HG03025 (cell line): ENCODE measurements around the gene MKLN1.
"Not testable (repeated sequence)": the region's sequence is repeated elsewhere in the genome, so short reads cannot be mapped to it uniquely, and the experiment has no call there.

Source experiments
- ATAC-seq: cut with Tn5 transposase; IDR thresholded peaks from one replicate; pipeline ENCODE4 v1.9.1; 2021; ENCODE audit warnings: mild to moderate bottlenecking, moderate library complexity; ENCODE audit not compliant: unreplicated experiment, low FRiP score

The MKLN1 gene

DNA sequence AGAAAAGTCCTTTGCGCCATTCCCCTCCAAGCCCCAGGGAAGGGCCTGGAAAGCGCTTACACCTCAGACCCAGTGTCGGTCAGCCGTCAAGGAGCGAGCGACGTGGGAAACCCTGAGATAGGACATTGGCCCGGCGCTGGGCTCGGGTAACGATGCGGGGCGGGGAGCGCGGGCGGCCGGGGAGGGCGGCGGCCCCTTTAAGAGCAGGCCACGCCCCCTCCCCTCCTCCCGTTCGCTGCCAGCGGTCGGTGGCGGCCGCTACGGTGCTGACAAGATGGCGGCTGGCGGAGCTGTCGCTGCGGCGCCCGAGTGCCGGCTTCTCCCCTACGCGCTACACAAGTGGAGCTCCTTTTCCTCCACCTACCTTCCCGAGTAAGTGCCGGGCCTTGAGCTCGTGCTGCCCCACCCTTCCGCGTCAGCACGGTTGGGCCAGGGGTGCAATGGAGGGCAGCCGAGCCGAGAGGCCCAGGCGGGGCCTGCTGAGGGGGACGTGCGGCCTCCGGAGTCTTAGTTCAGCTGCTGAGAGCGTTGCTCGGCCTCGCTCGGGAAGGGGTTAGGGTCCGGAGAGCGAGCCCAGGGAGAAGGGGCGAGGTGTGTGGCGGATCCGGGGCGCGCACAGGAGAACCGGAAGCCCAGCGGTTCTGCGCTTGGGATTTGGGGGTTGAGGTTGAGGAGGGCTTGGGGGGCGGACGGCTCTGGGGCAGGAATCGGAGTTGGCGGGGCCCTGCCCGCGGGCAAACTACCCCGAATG is at the start of gene MKLN1:
Gene MKLN1 (plus strand): TSS at position 251 of the 751 bp plus-strand sequence. CDS start 24 bp downstream, at position 275.
- peak; percentile 81 for ATAC-seq

DNA sequence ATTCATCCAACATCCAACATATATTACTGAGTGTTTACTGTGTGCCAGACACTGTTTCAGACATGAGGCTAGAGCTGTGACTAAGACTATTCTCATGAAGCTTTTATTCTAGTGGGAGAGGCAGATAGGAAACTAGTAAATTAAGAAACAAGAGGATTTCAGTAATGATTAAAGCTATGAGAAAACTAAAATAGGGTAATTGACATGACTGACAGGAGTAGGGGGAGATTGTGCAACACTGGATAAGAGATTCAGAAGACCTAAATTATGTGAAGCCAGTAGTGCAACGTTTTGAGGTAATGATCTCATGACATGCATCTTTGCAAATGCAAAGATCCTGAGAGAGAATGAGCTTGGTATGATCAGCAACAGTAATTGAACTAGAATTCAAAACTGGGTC is 48.6 kb upstream of the MKLN1 start:
- no peak for ATAC-seq

DNA sequence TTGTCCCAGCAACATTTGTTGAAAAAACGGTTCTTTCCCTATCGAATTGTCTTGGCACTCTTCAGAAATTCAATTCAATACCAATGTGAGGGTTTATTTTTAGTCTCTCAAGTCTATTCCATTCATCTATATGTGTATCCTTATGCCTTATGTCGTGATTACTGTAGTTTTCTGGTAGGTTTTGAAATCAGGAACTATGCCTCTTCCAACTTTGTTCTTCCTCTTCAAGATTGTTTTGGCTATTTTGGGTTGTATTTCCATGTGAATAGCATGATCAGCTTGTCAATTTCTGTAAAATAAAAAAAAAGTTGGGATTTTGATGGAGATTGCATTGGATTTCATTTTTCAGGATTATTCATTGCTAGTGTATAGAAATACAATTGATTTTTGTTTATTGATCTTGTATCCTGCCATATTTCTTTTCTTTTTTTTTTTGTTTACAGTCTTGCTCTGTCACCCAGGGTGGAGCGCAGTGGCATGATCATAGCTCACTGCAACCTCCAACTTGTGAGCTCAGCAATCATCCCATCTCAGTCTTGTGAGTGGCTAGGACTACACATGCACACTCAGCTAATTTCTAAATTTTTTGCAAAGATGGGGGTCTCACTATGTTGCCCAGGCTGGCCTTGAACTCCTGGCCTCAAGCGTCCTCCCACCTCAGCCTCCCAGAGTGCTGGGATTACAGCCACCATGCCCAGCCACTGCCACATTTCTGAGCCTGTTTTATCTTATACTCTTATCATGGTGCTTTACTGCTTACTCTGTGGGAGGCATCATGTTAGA is 46.2 kb upstream of the MKLN1 start:
- ATAC-seq: no peak

DNA sequence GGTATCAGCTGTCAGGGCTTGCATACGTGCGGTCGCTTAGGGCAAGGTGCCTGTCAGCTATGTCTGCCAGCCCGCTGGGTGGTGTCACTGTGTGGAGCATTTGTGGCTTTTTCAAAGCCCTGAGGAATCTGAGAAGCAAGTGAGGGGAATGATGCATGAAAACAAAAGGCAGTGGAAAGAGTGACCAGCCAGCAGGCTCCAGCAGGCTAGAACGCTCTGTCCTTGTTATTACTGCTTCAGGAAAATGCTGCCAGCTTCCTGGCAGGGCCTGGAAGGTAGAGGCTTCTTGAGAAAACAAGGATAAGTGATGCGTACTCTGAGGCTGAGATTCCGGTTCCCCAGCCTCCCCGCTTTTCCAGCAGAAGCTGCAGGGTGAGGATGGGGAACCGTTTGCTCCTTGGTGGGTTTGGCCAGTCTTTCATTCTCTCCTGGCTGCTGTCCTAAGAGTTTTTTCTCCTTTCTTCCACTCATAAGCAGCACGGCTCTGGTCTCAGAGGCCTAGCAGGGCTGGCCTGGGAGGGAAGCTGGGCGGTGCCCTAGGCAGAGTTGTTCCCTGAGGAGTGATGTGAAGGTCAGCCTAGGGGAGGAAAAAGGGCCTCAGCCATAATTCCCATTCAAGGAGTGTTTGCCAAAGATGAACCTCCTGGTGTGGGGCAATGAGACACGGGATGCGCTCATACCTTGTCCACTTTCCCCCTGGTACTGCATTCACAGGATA is 42.8 kb upstream of the MKLN1 start:
- ATAC-seq: no peak

DNA sequence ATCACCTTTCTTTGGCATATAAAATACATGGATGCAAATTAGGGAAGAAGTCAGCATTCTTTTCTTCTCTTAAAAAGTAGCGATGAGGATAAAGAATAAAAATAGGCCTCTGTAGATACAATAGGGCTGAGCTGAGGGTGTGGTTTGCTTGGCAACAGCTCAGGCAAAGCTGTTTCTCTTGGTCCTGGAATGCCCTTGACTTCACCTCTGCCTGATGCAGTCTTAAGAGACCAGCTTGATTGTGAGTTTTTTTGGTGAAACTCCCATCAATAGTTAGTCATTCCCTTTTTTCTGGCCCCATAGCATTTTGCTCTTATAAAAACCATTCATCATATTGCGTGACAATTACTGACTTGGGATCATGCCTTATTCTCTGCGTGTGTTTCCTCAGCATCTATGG is 42.1 kb upstream of the MKLN1 start:
- no peak for ATAC-seq

DNA sequence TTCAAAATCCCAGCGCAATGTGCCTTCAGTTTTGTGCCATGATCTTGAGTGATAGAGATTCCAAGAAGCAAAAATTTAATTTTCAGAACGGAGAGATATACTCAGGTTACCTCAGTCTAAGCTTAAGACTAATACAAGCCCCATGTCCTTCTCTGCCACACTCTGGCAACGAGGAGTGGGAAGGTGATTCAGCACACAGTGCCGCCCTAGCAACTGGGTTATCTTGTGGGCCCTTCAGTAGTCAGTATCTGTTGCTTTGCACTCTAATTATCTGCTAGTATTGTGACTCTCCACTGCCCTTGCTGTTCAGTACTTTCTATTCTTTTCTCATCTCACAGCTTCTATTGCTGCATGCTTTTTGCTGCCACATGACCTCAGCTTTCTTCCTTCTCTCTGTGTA is 39.2 kb upstream of the MKLN1 start:
- ATAC-seq: no peak

DNA sequence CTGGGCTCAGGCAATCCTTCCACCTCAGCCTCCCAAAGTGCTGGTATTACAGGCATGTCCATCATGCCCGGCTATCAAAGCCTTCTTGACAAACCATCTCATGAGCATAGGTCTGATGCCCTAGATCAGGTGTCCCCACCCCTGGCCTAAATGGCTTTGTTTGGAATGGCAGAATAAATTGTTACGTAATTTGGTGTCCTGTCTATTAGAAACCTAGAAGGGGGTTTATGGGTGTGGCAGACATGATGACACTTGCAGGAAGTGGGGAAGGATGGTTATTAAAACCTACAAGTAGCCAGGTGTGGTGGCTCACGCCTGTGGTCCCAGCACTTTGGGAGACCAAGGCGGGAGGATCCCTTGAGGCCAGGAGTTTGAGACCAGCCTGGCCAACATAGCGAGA is 38.6 kb upstream of the MKLN1 start:
- no peak for ATAC-seq

DNA sequence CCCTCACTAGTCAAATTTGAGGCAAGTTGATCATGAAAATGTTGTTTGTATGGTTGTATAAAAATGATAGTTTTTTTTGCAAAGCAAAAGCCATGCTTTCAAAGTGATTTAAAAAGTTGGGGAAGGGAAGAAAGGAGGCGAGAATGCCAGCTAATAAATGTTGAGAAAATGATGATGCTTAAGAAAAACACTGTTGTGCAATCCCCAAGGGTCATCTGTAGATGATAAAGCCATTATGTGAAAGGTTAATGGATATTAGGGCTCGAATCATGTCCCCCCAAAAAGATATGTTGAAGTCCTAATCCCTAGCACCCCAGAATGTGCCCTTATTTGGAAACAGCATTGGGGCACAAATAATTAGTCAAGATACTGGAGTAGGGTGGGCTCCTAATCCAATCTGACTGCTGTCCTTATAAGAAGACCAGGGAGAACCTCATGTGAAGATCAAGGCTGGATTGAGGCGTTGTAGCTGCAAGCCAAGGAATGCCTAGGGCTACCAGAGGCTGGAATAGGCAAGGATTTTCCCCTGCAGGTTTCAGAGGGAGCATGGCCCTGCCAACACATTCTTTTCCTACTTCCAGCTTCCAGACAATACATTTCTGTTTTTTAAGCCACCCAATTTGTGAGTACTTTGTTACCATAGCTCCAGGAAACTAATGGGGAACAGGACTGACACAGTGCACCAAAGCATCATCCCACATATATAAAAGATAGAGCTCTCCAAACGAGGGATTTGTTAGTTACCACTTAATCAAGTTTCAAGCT is 35.4 kb upstream of the MKLN1 start:
- ATAC-seq: no peak

DNA sequence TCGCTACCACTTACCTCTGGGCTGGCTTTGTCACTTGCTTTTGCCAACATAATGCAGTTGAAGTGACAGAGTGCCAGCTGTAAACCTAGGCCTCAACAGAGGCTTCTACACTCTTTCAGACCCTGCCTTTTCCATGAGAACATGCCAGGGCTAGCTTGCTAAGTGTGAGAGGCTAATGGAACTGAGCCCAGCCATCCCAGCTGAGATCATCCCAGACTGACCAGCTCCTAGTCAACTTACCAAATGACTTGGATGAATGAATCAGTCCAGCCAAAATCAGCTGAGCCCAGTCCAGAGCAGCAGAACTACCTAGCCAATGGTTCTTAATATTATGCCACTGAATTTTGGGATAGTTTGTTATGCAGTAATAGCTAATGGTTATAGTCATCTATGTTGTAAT is 34.7 kb upstream of the MKLN1 start:
- no peak for ATAC-seq

DNA sequence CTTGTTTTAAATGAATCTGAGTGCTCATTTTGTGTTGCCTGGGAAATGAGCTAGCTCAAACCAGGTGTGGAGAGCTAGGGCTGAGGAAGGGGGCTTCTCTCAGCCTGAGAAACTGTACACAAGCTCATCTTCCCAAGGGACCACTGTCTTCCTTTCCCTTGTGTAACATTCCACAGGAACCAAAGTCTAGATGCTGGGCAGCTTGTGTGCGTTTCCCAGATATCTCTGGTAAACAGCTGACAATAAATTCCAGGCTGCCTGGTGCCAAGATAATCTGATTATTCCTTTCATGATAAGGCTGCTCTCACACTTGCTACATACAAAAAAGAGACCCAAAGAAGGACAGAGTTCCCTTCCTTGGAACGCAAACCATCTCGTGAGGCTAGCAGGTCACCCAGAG is 33.1 kb upstream of the MKLN1 start:
- no peak for ATAC-seq

DNA sequence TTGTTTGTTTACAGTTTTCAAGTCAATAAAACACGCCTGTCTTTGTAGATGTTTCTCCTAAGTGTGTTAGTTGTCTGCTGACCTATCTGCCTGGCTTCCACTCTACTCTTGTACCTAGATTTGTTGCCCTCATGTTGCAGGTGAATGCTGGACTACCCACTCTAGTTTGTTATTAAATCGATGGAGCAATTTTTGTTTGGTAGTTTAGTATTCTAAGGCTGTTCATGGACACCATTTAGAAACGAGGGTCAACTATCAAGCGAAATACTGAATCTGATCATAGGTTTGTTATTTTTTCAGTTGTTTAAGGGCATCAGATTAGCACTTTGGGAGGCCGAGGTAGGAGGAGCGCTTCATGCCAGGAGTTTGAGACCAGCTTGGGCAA is 29.1 kb upstream of the MKLN1 start:
- ATAC-seq: no peak

DNA sequence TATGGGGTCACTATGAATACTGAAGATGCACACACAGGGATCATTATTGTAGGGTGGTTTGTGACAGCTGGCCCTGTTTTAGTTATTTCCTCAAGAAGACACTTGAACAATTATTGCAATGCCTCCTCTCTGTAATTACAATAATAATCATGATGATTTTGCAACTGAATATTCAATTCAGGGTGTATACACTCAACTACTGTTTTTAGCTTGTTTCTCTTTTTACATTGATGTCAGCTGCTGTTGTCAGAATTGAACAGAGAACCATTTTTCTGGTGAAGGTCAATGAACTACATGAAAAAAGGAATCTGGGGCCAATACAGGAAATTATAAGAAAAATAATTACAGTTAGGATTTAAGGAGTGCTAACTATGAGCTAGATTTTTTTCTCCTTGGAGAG is 28.6 kb upstream of the MKLN1 start:
- ATAC-seq: no peak

DNA sequence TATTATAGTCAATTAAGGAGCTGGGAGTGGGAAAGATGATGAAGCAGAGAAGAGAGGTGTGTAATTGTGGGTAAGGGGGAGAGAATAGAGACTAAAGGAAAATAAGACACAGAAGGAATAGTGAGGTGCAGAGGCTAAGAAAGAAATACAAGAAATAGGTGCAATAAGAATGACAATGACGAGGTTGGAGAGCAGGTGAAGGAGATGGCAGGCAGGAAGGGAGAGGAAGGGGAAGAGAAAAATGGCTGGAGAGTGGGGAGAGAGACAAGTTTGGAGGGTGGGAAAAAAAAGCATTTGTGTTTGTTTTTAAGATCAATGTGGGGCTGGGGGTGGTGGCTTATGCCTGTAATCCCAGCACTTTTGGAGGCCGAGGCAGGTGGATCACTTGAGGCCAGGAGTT is 27.6 kb upstream of the MKLN1 start:
- no peak for ATAC-seq

DNA sequence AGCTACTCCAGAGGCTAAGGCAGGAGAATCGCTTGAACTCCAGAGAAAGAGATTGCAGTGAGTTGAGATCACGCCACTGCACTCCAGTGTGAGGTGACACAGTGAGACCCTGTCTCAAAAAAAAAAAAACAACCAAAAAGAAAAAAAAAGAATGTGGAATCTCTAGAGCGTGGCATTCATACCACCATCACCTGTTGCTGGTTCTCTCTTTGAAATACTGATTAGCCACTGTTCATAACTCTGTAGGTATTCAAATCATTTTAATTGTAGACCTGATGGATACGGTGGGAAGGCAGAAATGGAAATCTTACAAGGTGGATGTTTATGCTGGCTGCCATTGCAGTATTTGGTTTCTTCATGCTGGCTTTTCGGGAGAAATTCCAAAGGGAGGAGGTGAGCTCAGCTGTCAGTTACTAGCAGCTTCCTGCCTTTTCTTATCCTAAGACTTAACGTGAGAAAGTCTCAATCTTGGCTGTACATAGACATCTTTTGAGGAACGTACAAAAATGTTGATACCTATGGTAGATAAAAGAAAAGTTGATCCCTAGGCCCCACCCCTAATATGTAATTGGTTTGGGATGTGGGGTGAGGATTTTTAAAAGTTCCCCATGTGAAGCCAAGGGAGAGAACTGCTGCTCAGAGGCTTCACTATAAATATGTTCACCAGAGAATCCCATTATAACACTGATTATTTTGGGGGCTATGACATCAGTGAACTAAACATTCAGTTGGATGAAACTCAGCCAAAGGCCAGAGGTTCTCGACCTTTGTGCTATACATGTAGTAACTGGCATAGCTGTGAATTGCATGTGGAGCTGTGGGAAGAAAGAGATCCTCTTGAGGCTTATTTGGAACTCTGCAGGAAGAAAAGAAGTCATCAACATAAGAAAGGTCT is 26.9 kb upstream of the MKLN1 start:
- ATAC-seq: no peak

DNA sequence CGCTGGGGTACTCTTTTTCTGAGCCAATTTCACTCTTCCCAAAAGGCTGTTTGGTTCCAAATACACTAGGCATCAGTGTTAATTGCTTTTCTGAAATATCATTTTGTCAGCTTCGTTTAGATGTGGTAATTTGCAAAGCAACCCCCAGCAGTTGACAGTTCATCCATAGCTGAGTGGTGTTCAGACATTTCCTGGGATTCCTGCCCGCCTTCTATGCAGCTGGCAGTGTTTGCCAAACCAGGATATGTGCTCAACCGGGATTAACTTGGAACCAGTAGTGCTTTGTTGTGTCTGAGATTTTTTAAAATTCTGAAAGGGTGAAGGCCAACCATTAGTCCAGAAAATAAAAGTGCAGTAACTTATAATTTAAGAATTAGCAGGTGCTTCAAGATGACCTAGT is 25.2 kb upstream of the MKLN1 start:
- no peak for ATAC-seq

DNA sequence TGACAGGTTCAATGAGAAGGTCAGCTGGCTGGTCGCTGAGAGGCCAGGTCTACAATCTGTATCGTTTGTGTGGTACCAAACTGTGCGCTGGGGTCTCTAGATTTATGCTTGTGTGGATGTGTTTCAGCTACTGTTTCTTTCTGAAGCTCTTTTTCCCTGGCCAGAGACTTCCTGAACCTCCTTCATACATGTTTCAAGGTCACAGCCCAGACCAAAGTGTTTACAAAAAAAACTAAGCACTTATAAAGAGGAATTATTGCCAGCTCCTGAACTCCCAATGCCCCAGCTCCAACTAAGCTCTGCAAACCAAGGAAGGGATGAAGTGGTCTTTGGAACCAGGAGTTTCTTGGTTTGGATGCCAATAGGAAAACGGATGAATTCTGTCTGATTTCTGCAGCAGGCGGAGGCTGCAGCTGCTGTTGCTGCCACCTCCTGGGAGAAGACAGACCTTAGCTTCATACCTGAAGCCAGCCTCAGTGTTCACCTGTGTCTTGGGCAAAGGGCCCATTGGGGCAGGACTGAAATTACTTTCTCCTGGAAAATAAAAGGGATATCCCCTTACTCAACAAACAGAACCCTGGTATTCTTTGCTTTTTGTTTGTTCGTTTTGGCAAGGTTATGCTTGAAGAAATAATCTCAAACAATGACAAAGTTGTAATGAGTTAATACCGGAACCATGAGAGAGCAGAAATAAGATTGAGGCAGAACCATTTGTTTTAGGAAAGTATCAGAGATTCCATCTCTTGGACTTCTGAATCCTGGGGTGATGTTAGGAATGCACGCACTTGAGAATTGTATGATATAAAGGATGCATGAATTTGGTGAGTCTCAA is 24.6 kb upstream of the MKLN1 start:
- no peak for ATAC-seq

DNA sequence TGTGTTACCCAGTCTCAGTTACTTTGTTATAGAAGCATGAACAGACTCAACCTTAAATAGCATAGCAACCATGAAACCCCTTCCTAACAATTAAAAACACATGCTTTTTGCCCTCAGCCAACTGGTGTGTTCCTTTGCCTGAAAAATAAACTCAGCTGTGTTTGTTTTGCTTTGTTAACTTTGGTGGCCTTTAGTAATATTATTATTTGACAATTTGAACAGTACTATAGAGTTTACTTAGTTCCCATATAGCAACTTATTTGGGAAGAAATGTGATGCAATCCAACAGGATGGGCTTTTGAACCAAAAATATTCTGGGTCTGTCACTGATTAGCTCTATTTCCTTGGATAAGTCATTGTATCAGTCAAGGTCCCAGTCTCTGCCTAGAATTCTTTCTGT is 22.5 kb upstream of the MKLN1 start:
- no peak for ATAC-seq

DNA sequence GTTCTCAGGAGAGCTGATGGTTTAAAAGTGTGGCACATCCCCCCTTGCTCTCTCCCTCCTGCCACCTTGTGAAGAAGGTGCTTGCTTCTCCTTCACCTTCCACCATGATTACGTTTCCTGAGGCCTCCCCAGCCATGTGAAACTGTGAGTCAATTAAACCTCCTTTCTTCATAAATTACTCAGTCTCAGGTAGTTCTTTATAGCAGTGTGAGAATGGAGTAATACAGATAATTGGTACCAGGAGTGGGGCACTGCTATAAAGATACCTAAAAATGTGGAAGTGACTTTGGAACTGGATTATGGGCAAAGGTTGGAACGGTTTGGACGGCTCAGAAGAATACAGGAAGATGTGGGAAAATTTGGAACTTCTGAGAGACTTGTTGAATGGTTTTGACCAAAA is 21.6 kb upstream of the MKLN1 start:
- ATAC-seq: not testable (repeated sequence)

DNA sequence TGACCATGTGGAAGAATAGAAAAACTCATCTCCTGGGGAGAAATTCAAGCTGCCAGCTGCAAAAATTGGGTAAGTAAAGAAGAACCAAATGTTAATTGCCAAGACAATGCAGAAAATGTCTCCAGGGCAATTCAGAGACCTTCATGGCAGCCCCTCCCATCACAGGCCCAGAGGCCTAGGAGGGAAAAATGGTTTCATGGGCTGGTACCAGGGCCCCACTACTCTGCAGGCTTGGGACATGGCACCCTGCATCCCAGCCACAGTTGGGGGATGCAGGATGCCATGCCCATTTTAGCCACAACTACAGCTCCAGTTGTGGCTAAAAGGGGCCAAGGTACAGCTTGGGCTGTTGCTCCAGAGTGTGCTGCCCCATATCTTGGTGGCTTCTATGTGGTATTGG is 20.9 kb upstream of the MKLN1 start:
- ATAC-seq: no peak
